GM23248 (cell line): ENCODE measurements around the gene TPT1. TPM values are rescaled to one million over a fixed set of nuclear protein-coding genes. Genes with fewer than 3 reads are reported as not detected.
"Not testable (repeated sequence)": the region's sequence is repeated elsewhere in the genome, so short reads cannot be mapped to it uniquely, and the experiment has no call there.

Experiments
- DNase-seq: peaks from one replicate; pipeline ENCODE4 v3.0.0-alpha.2; 2015
- H2AFZ ChIP-seq: fragments of 200-600 bp; sonication (generic); 2 replicates; pipeline ENCODE4 v1.6.1; 2016; ENCODE audit warnings: antibody characterized with exemption
- H3F3A ChIP-seq: fragments of 200-600 bp; sonication (generic); 2 replicates; pipeline ENCODE4 v1.6.1; 2016; ENCODE audit warnings: mild to moderate bottlenecking, antibody characterized with exemption, mixed run types; ENCODE audit not compliant: insufficient read depth
- H3K27ac ChIP-seq: fragments of 200-600 bp; sonication (generic); 2 replicates; pipeline ENCODE4 v1.5.1; 2016; ENCODE audit warnings: mild to moderate bottlenecking
- H3K27me3 ChIP-seq: fragments of 200-600 bp; sonication (generic); replicated peaks from 2 replicates; pipeline ENCODE4 v1.6.1; 2016; ENCODE audit warnings: mild to moderate bottlenecking; ENCODE audit not compliant: insufficient read depth
- H3K36me3 ChIP-seq: fragments of 200-600 bp; sonication (generic); 2 replicates; pipeline ENCODE4 v1.6.1; 2016; ENCODE audit warnings: low read depth, mild to moderate bottlenecking
- H3K4me1 ChIP-seq: fragments of 200-600 bp; sonication (generic); 2 replicates; pipeline ENCODE4 v1.6.1; 2016; ENCODE audit warnings: mild to moderate bottlenecking; ENCODE audit not compliant: insufficient read depth
- H3K4me2 ChIP-seq: fragments of 200-600 bp; sonication (generic); one replicate; pipeline ENCODE4 v1.6.1; 2016; ENCODE audit warnings: mild to moderate bottlenecking; ENCODE audit not compliant: unreplicated experiment
- H3K4me3 ChIP-seq: fragments of 200-600 bp; sonication (generic); 2 replicates; pipeline ENCODE4 v1.5.1; 2016; ENCODE audit warnings: mild to moderate bottlenecking
- H3K79me2 ChIP-seq: fragments of 200-600 bp; sonication (generic); 2 replicates; pipeline ENCODE4 v1.6.1; 2016; ENCODE audit warnings: mild to moderate bottlenecking; ENCODE audit not compliant: insufficient read depth
- H3K9ac ChIP-seq: fragments of 200-600 bp; sonication (generic); 2 replicates; pipeline ENCODE4 v1.6.1; 2016; ENCODE audit warnings: mild to moderate bottlenecking
- H3K9me2 ChIP-seq: fragments of 200-600 bp; sonication (generic); 2 replicates; pipeline ENCODE4 v1.6.1; 2016; ENCODE audit warnings: mixed run types, mild to moderate bottlenecking, moderate library complexity; ENCODE audit not compliant: insufficient read depth
- H3K9me3 ChIP-seq: fragments of 200-600 bp; sonication (generic); one replicate; pipeline ENCODE4 v1.6.1; 2017; ENCODE audit warnings: low read depth
- H4K20me1 ChIP-seq: fragments of 200-600 bp; sonication (generic); 2 replicates; pipeline ENCODE4 v1.6.0; 2016; ENCODE audit not compliant: insufficient read depth
- EZH2 ChIP-seq: fragments of 200-600 bp; sonication (generic); IDR thresholded peaks from 2 replicates; pipeline ENCODE4 v1.6.1; 2018; ENCODE audit warnings: antibody characterized with exemption, mild to moderate bottlenecking; ENCODE audit not compliant: insufficient read depth, poor library complexity, severe bottlenecking
- EZH2phosphoT487 ChIP-seq: fragments of 200-600 bp; sonication (generic); IDR thresholded peaks from 2 replicates; pipeline ENCODE4 v1.6.1; 2018; ENCODE audit warnings: antibody characterized with exemption, moderate library complexity, mild to moderate bottlenecking, low read depth; ENCODE audit not compliant: insufficient read depth
- WGBS, 2 experiments: methylation state at CpG; one replicate each; pipeline ENCODE4 v1.1.6; 2015 to 2017; ENCODE audit warnings: low lambda C conversion rate in 2 of 2, low coverage in 1 of 2; ENCODE audit errors: missing lambda C conversion rate in 2 of 2; 5-methylcytosine and 5-hydroxymethylcytosine counted together
- in situ Hi-C: fragments of 300-500 bp; cut with MboI; formaldehyde crosslinking; loops from 2 replicates; pipeline ENCODE4 v1.15.0; 2020
- polyA plus RNA-seq: library from polyadenylated mRNA; unstranded; fragments of >200 nt; fragmentation: Nextera tagmentation; extraction: Ambion mirVana; gene quantifications from 2 replicates; pipeline ENCODE4 v1.2.1, GENCODE V29; 2016
- total RNA-seq: library from RNA; depleted of rRNA; stranded (reverse); fragments of >200 nt; shearing (Covaris generic); gene quantifications from 2 replicates; pipeline ENCODE4 v1.2.3, GENCODE V29; 2014

Gene TPT1
- total and polyA plus RNA-seq, 2 experiments from 2014 or later = 1,151 to 2,021 TPM

DNA sequence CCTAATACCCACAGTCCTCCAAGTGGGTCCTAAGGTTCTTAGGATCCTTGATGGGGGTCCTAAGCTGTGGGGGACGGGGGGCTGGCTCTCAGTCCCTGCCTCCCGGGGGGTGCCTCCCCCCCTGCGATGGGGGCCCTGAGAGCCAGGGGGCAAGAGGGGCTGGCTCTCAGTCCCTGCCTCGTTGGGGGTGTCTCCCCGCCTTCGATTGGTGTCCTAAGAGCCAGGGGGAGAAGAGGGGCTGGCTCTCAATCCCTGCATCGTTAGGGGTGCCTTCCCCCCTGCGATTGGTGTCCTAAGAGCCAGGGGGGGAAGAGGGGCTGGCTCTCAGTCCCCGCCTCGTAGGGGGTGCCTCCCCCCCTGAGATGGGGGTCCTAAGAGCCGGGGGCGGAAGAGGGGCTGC lies 40.2 kb upstream of the TPT1 start:
- Histone ChIP-seq H3K9me3 (no peaks in the 10 kb centered on the region), H3K9ac (no peak overlapping the region), H3K4me2 (no peak overlapping the region), H3F3A (no peaks in the 10 kb centered on the region), H4K20me1 (no peaks in the 10 kb centered on the region), H3K4me1 (no peaks in the 10 kb centered on the region), H3K27ac (no peak overlapping the region), H2AFZ (no peak overlapping the region), H3K27me3 (no peaks in the 10 kb centered on the region), H3K9me2 (no peaks in the 10 kb centered on the region), H3K79me2 (no peaks in the 10 kb centered on the region), H3K4me3 (no peak overlapping the region), H3K36me3 (no peaks in the 10 kb centered on the region)
- no peak for TF ChIP-seq EZH2
- no peak for TF ChIP-seq EZH2phosphoT487
- in situ Hi-C loops = no loop called here
- WGBS, 2 experiments = no CpG with 5 or more reads among the region's 12 CpGs
- no peak for DNase-seq

DNA sequence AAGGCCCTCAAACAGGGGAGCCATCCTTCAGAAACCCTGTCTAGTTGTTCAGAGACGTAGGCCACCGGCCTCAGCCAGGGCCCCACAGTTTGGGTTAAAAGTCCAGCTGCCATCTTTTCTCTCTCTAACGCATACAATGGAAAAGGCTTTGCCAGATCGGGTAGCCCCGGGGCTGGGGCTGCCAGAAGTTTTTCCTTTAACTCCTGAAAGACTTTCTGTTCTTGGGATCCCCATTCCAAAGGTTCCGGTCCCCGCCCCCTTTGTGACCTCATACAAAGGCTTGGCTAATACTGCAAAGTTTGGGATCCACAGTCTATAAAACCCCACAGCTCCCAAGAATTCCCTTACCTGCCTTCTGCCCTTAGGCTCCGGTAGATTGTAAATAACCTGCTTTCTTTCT lies 39.7 kb upstream of the TPT1 start:
- H3K9me2 ChIP-seq, H3F3A ChIP-seq, H3K9ac ChIP-seq, H4K20me1 ChIP-seq, DNase-seq, H3K4me2 ChIP-seq, H3K79me2 ChIP-seq, H3K27me3 ChIP-seq, H3K9me3 ChIP-seq, H3K4me3 ChIP-seq, H3K4me1 ChIP-seq, H3K27ac ChIP-seq, H3K36me3 ChIP-seq, H2AFZ ChIP-seq, in situ Hi-C loops: not testable (repeated sequence)
- 44 to 54% methylated on average over 5 to 7 of the region's 8 CpGs for WGBS, 2 experiments

DNA sequence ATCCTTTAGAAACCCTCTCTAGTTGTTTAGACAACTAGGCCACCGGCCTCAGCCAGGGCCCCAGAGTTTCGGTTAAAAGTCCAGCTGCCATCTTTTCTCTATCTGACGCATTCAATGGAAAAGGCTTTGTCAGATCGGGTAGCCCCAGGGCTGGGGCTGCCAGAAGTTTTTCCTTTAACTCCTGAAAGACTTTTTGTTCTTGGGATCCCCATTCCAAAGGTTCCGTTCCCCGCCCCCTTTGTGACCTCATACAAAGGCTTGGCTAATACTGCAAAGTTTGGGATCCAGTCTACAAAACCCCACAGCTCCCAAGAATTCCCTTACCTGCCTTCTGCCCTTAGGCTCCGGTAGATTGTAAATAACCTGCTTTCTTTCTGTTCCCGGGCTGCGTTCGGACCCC lies 38.5 kb upstream of the TPT1 start:
- H2AFZ ChIP-seq, H3K4me2 ChIP-seq, in situ Hi-C loops, H3K27me3 ChIP-seq, H3K27ac ChIP-seq, H3K9me3 ChIP-seq, H4K20me1 ChIP-seq, H3K9ac ChIP-seq, H3K9me2 ChIP-seq, H3K4me1 ChIP-seq, H3K79me2 ChIP-seq, H3K36me3 ChIP-seq, H3K4me3 ChIP-seq, DNase-seq, H3F3A ChIP-seq: not testable (repeated sequence)
- WGBS, 2 experiments = 98 to 99% methylated on average over 6 to 10 of the region's 10 CpGs

DNA sequence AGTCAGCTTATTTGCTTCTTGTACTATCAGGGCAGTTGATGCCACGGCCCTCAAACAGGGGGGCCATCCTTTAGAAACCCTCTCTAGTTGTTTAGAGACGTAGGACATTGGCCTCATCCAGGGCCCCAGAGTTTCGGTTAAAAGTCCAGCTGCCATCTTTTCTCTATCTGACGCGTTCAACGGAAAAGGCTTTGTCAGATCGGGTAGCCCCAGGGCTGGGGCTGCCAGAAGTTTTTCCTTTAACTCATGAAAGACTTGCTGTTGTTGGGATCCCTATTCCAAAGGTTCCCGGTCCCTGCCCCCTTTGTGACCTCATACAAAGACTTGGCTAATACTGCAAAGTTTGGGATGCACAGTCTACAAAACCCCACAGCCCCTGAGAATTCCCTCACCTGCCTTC lies 37.8 kb upstream of the TPT1 start:
- not testable (repeated sequence) for H3K9me3 ChIP-seq

DNA sequence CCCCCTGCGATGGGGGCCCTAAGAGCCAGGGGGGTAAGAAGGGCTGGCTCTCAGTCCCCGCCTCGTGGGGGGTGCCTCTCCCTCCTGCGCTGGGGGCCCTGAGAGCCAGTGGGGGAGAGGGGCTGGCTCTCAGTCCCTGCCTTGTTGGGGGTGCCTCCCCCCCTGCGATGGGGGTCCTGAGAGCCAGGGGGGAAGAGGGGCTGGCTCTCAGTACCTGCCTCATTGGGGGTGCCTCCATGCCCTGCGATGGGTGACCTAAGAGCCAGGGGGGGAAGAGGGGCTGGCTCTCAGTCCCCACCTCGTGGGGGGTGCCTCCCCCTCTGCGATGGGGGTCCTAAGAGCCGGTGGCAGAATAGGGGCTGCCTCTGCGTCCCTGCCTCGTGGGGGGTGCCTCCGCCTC lies 36.3 kb upstream of the TPT1 start:
- H2AFZ ChIP-seq, H3K36me3 ChIP-seq, H3K4me3 ChIP-seq, H3K27me3 ChIP-seq, H3K9ac ChIP-seq, H3K27ac ChIP-seq, H3F3A ChIP-seq, H3K9me3 ChIP-seq, H3K4me2 ChIP-seq, H4K20me1 ChIP-seq, H3K9me2 ChIP-seq, DNase-seq, in situ Hi-C loops, H3K79me2 ChIP-seq, H3K4me1 ChIP-seq: not testable (repeated sequence)
- WGBS, 2 experiments = 85 to 92% methylated on average over 4 to 11 of the region's 12 CpGs

More for the DNA sequence above, 37.8 kb upstream of the TPT1 start:
- in situ Hi-C loops, H3K9me2 ChIP-seq, H3K79me2 ChIP-seq, H3K36me3 ChIP-seq, H2AFZ ChIP-seq, H3K9ac ChIP-seq, H3K4me1 ChIP-seq, H3F3A ChIP-seq, H3K27ac ChIP-seq, H4K20me1 ChIP-seq, DNase-seq, H3K27me3 ChIP-seq, H3K4me3 ChIP-seq, H3K4me2 ChIP-seq: not testable (repeated sequence)
- 92 to 96% methylated on average over 8 of the region's 8 CpGs for WGBS, 2 experiments

DNA sequence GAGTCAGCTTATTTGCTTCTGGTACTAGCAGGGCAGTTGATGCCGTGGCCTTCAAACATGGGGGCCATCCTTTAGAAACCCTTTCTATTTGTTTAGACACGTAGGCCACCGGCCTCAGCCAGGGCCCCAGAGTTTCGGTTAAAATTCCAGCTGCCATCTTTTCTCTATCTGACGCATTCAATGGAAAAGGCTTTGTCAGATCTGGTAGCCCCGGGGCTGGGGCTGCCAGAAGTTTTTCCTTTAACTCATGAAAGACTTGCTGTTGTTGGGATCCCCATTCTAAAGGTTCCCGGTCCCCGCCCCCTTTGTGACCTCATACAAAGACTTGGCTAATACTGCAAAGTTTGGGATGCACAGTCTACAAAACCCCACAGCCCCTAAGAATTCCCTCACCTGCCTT lies 35.7 kb upstream of the TPT1 start:
- H2AFZ ChIP-seq, H3K9me2 ChIP-seq, H3K9ac ChIP-seq, DNase-seq, H3K9me3 ChIP-seq, H3K36me3 ChIP-seq, H3K79me2 ChIP-seq, H3K27ac ChIP-seq, in situ Hi-C loops, H3K4me3 ChIP-seq, H3K4me1 ChIP-seq, H3K27me3 ChIP-seq, H3F3A ChIP-seq, H3K4me2 ChIP-seq, H4K20me1 ChIP-seq: not testable (repeated sequence)
- 87 to 91% methylated on average over 8 of the region's 8 CpGs for WGBS, 2 experiments
